OCI-LY3 (cell line): ENCODE measurements around the gene DNAAF8.
A peak's percentile ranks its signal among the peaks of the same experiment; 100 is the strongest.

Experiments
- H2AFZ ChIP-seq: fragments of 200-600, 300-600 bp; shearing (Covaris generic); 2 replicates; pipeline ENCODE4 v1.6.0; 2014; ENCODE audit warnings: antibody characterized with exemption, low read depth, low read length
- H3K27ac ChIP-seq: fragments of 200-600, 300-600 bp; sonication (generic); 2 replicates; pipeline ENCODE4 v1.5.1; 2014; ENCODE audit warnings: mild to moderate bottlenecking, low read length, moderate library complexity, mixed read lengths
- H3K27me3 ChIP-seq: fragments of 200-600, 300-600 bp; sonication (generic); 2 replicates; pipeline ENCODE4 v1.6.1; 2014; ENCODE audit warnings: low read depth, low read length, mixed read lengths
- H3K36me3 ChIP-seq: fragments of 200-600, 300-600 bp; sonication (generic); replicated peaks from 2 replicates; pipeline ENCODE3; 2014; ENCODE audit warnings: low read depth, low read length, mixed read lengths
- H3K4me1 ChIP-seq: fragments of 300-600, 200-600 bp; sonication (generic); 2 replicates; pipeline ENCODE4 v1.6.1; 2014; ENCODE audit warnings: low read length, mixed read lengths
- H3K4me2 ChIP-seq: fragments of 200-600, 300-600 bp; sonication (generic); 2 replicates; pipeline ENCODE4 v1.6.1; 2014; ENCODE audit warnings: low read length, mixed read lengths
- H3K4me3 ChIP-seq: fragments of 300-600, 200-600 bp; sonication (generic); 2 replicates; pipeline ENCODE4 v1.5.1; 2014; ENCODE audit warnings: antibody characterized with exemption, mild to moderate bottlenecking, low read length, moderate library complexity
- H3K79me2 ChIP-seq: fragments of 300-600, 200-600 bp; shearing (Covaris generic); 2 replicates; pipeline ENCODE4 v1.6.1; 2014; ENCODE audit warnings: mild to moderate bottlenecking, low read length, mixed read lengths
- H3K9ac ChIP-seq: fragments of 300-600, 200-600 bp; shearing (Covaris generic); 2 replicates; pipeline ENCODE4 v1.6.0; 2014; ENCODE audit warnings: mild to moderate bottlenecking, low read length, moderate library complexity
- H3K9me3 ChIP-seq: fragments of 200-600, 300-600 bp; shearing (Covaris generic); 2 replicates; pipeline ENCODE4 v1.6.1; 2014; ENCODE audit warnings: low read length, mixed read lengths; ENCODE audit not compliant: insufficient read depth
- H4K20me1 ChIP-seq: fragments of 200-600, 300-600 bp; sonication (generic); 2 replicates; pipeline ENCODE4 v1.6.1; 2016; ENCODE audit warnings: low read length, mixed read lengths; ENCODE audit not compliant: insufficient read depth
- CTCF ChIP-seq: fragments of 200-600, 300-600 bp; sonication (generic); IDR thresholded peaks from 2 replicates; pipeline ENCODE4 v1.5.1; 2014; ENCODE audit warnings: antibody characterized with exemption, low read length, low read depth
- EZH2phosphoT487 ChIP-seq: fragments of 200-600 bp; shearing (Covaris generic); IDR thresholded peaks from 2 replicates; pipeline ENCODE4 v1.6.1; 2018; ENCODE audit warnings: antibody characterized with exemption, mixed run types, low read depth

Gene DNAAF8

DNA sequence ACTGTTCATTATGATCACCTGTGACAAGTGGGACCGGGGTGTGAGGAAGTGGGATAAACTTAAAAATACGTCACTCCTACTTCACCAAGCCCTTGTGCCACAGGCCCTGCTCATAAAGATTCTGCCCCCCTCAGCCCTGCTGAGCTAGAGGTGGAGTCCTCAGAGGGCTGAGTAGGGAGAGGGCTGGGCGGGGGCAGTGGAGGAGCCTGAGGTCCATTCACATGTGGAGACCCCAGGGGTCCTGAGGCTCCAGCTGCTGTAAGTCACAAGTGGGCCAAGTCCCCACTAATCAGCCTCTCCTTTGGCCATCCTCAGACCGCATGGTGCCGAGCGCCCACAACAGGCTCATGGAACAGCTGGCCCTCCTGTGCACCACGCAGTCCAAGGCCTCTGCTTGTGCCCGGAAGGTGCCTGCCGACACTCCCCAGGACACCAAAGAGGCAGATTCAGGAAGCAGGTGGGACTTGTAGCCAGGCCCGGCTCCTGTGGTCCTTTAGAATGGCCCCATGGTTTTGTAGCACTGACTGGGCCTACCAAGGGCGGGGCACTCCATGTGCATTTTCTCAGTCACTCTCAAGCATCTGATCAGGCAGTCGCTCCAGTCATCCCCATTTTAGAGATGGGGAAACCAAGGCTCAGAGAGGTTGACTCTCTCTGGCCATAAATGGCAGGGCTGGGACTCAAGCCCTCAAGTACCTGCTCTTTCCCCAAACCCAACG is 10.4 kb downstream of the DNAAF8 start:
- Histone ChIP-seq H3K79me2 (no peaks in the 10 kb centered on the region), H3K36me3 (no peaks in the 10 kb centered on the region), H2AFZ (peak overlapping the region; percentile 55; the same call in 1 of the 2 replicates), H3K9me3 (no peaks in the 10 kb centered on the region), H3K9ac (no peak overlapping the region), H4K20me1 (no peaks in the 10 kb centered on the region), H3K27me3 (no peaks in the 10 kb centered on the region), H3K4me3 (peak overlapping the region; percentile 56; the same call in 1 of the 2 replicates), H3K4me2 (peak overlapping the region; percentile 79), H3K4me1 (peaks cover 38% of the 10 kb centered on the region), H3K27ac (peak overlapping the region; percentile 75)
- TF ChIP-seq CTCF (no peak), EZH2phosphoT487 (no peak)

DNA sequence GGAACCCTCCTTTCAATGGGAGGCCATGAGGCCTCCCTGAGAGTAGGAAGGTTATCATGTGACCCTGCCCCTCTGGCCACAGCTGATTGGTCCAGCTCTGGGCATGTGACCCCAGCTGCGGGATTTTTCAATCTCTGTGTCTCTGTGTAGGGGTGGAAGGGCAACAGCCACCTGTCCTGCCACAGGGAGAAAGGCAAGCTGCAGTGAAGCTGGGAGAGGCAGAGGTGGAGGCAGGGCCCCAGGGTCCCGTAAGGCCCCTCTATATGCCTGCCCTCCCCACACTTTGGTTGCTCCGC is 10.9 kb downstream of the DNAAF8 start:
- Histone ChIP-seq H3K27me3 (no peaks in the 10 kb centered on the region), H4K20me1 (no peaks in the 10 kb centered on the region), H3K36me3 (no peaks in the 10 kb centered on the region), H3K27ac (peak overlapping the region; percentile 75; the same call in 1 of the 2 replicates), H3K4me1 (peaks cover 43% of the 10 kb centered on the region), H3K4me2 (no peak overlapping the region), H3K9ac (no peak overlapping the region), H3K79me2 (no peaks in the 10 kb centered on the region), H2AFZ (no peak overlapping the region), H3K9me3 (no peaks in the 10 kb centered on the region), H3K4me3 (no peak overlapping the region)
- no peak for TF ChIP-seq CTCF

- H3K36me3 ChIP-seq = peaks cover 3% of the 10 kb centered on the region
- H3K79me2 ChIP-seq = no peaks in the 10 kb centered on the region
- no peaks in the 10 kb centered on the region for H3K9me3 ChIP-seq
- H3K4me1 ChIP-seq = peaks cover 43% of the 10 kb centered on the region
- no peak overlapping the region for H3K4me2 ChIP-seq
- H3K27me3 ChIP-seq = no peaks in the 10 kb centered on the region
- no peak overlapping the region for H3K9ac ChIP-seq
- no peak overlapping the region for H3K4me3 ChIP-seq
- TF ChIP-seq EZH2phosphoT487 = no peak
- TF ChIP-seq CTCF = no peak
- H3K27ac ChIP-seq = no peak overlapping the region
- no peak overlapping the region for H2AFZ ChIP-seq
- no peaks in the 10 kb centered on the region for H4K20me1 ChIP-seq
These were observed 11.9 kb downstream of the DNAAF8 start for GRCh38 chr16:4746215-4746614.

GRCh38 chr16:4746991-4747574 is 12.7 kb downstream of the DNAAF8 start:
- no peak overlapping the region for H2AFZ ChIP-seq
- no peak overlapping the region for H3K4me3 ChIP-seq
- peak overlapping the region; percentile 4 for H3K4me2 ChIP-seq
- no peaks in the 10 kb centered on the region for H3K79me2 ChIP-seq
- H3K27ac ChIP-seq = peak overlapping the region; percentile 28
- H3K4me1 ChIP-seq = peaks cover 43% of the 10 kb centered on the region
- H3K9me3 ChIP-seq = no peaks in the 10 kb centered on the region
- H4K20me1 ChIP-seq = no peaks in the 10 kb centered on the region
- H3K9ac ChIP-seq = no peak overlapping the region; the same call in 1 of the 2 replicates
- TF ChIP-seq EZH2phosphoT487 (no peak), CTCF (no peak)
- H3K27me3 ChIP-seq = no peaks in the 10 kb centered on the region
- H3K36me3 ChIP-seq = peaks cover 5% of the 10 kb centered on the region
